ENCODE measurements around the gene ARHGEF7. TPM values are rescaled to one million over a fixed set of nuclear protein-coding genes. Genes with fewer than 3 reads are reported as not detected.

ARHGEF7 gene
- polyA plus RNA-seq, 2 donors, result 13.5 to 16.0 TPM

- no peak overlapping the region for H3K4me3 ChIP-seq (ENCODE audit: low read depth in 1 of 2, low read length in 2 of 2)
- 87 to 90% methylated on average over 16 of the region's 16 CpGs for WGBS, 2 donors
- peaks cover 0 to 10% of the 10 kb centered on the region in 2 donors for H3K36me3 ChIP-seq (ENCODE audit: control insufficient read depth in 2 of 2, insufficient read depth in 2 of 2, low read length in 1 of 2)
- no peak overlapping the region for H3K27ac ChIP-seq (ENCODE audit: low read depth in 2 of 2, low read length in 1 of 2)
- H3K9me3 ChIP-seq (ENCODE audit: control insufficient read depth in 2 of 2, insufficient read depth in 1 of 2, low read depth in 1 of 2, low read length in 1 of 2), result no peaks in the 10 kb centered on the region
- no peaks in the 10 kb centered on the region for H3K4me1 ChIP-seq (ENCODE audit: control insufficient read depth in 2 of 2, insufficient read depth in 2 of 2, low read length in 1 of 2)
- no peaks in the 10 kb centered on the region for H3K27me3 ChIP-seq (ENCODE audit: control insufficient read depth in 1 of 2, insufficient read depth in 2 of 2, low read length in 2 of 2)
Measured at GRCh38 chr13:111241006-111241755, 126.1 kb downstream of the ARHGEF7 start.

GRCh38 chr13:111241862-111242261, 126.8 kb downstream of the ARHGEF7 start:
- no peaks in the 10 kb centered on the region for H3K9me3 ChIP-seq (ENCODE audit: control insufficient read depth in 2 of 2, insufficient read depth in 1 of 2, low read depth in 1 of 2, low read length in 1 of 2)
- H3K27ac ChIP-seq (ENCODE audit: low read depth in 2 of 2, low read length in 1 of 2), result no peak overlapping the region
- no peaks in the 10 kb centered on the region for H3K4me1 ChIP-seq (ENCODE audit: control insufficient read depth in 2 of 2, insufficient read depth in 2 of 2, low read length in 1 of 2)
- H3K27me3 ChIP-seq (ENCODE audit: control insufficient read depth in 1 of 2, insufficient read depth in 2 of 2, low read length in 2 of 2), result no peaks in the 10 kb centered on the region
- H3K4me3 ChIP-seq (ENCODE audit: low read depth in 1 of 2, low read length in 2 of 2), result no peak overlapping the region
- 91 to 94% methylated on average over 11 of the region's 11 CpGs for WGBS, 2 donors
- peaks cover 0 to 10% of the 10 kb centered on the region in 2 donors for H3K36me3 ChIP-seq (ENCODE audit: control insufficient read depth in 2 of 2, insufficient read depth in 2 of 2, low read length in 1 of 2)

DNA sequence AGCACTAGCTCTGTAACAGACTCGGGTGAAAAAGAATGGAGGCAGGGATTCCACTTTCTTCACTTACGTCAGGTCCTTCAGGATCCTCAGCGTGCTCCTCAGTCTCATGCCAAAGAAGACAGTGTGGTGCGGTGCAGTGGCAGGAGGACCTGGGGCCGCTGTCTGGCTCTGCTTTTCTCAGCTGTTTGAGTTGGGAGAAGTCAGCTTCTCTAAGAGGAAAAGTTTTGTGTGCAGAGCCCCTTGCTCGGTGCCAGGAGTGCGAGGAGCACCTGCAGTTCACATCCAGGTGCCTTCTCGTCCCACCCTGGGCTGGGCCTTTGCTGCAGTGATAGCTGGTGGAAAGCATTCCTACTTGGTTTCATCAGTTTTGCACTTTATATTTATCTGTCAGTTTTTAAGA, 127.5 kb downstream of the ARHGEF7 start:
- Histone ChIP-seq H3K27me3 (ENCODE audit: control insufficient read depth in 1 of 2, insufficient read depth in 2 of 2, low read length in 2 of 2) (no peaks in the 10 kb centered on the region), H3K4me3 (ENCODE audit: low read depth in 1 of 2, low read length in 2 of 2) (no peak overlapping the region), H3K27ac (ENCODE audit: low read depth in 2 of 2, low read length in 1 of 2) (no peak overlapping the region), H3K36me3 (ENCODE audit: control insufficient read depth in 2 of 2, insufficient read depth in 2 of 2, low read length in 1 of 2) (peaks cover 0 to 10% of the 10 kb centered on the region in 2 donors), H3K9me3 (ENCODE audit: control insufficient read depth in 2 of 2, insufficient read depth in 1 of 2, low read depth in 1 of 2, low read length in 1 of 2) (no peaks in the 10 kb centered on the region), H3K4me1 (ENCODE audit: control insufficient read depth in 2 of 2, insufficient read depth in 2 of 2, low read length in 1 of 2) (no peaks in the 10 kb centered on the region)
- 94 to 95% methylated on average over 8 of the region's 8 CpGs for WGBS, 2 donors

DNA sequence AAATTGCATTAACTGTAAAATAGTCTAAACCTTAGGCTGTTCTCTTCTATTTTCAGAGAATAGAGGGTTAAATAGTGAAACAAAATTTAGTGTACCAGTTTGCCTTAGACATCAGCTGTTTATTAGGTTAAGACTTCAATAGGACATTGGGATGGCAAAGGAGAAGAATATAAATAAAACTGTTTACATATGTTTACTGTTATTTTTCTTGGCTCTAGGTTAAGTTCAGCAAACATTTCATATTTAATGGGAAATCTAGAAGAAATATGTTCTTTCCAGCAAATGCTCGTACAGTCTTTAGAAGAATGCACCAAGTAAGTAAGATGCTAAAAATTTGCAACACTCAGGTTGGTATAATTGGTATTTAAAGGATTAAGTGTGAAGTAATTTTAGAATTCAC, 128.9 kb downstream of the ARHGEF7 start:
- no peaks in the 10 kb centered on the region for H3K9me3 ChIP-seq (ENCODE audit: control insufficient read depth in 2 of 2, insufficient read depth in 1 of 2, low read depth in 1 of 2, low read length in 1 of 2)
- WGBS, 2 donors, result 93 to 94% methylated on average over 1 of the region's 1 CpG
- peaks cover 0 to 7% of the 10 kb centered on the region in 2 donors for H3K36me3 ChIP-seq (ENCODE audit: control insufficient read depth in 2 of 2, insufficient read depth in 2 of 2, low read length in 1 of 2)

DNA sequence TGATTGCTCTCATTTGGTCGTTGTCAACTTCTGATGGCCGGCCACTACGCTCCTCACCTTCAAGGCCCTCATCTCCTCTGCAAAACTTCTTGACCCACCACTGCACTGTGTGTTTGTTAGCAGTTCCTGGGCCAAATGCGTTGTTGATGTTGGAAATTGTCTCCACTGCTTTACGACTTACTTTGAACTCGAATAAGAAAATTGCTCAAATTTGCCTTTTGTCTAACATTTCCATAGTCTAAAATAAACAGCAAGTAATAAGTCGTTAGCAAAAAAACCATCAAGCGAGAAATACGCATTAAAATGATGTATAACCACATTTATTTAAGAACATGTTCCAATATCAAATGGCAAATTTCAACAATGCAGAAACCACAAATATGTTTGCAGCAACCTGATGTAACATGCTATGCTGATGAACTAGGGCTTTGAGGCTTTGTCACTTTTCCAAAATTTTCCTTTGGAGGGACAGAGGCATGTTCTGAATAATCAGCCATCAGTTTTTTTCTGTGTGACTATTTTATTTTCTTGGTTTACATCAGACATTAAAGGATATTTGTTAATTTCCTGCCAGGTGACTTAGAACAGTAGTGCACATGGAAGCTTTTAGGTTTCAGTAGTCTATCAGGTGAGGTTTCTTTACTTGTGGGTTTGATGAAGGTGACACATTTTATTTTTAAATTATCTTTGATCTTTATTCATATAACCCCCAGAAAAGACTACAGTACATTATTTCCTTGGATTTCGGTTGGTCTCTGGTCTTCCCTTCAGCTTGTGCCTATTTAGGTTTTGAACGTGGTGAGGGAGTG, 130.7 kb downstream of the ARHGEF7 start:
- H3K9me3 ChIP-seq (ENCODE audit: control insufficient read depth in 2 of 2, insufficient read depth in 1 of 2, low read depth in 1 of 2, low read length in 1 of 2), result no peaks in the 10 kb centered on the region
- H3K4me3 ChIP-seq (ENCODE audit: low read depth in 1 of 2, low read length in 2 of 2), result no peak overlapping the region
- 58 to 76% methylated on average over 11 of the region's 11 CpGs for WGBS, 2 donors
- no peaks in the 10 kb centered on the region for H3K4me1 ChIP-seq (ENCODE audit: control insufficient read depth in 2 of 2, insufficient read depth in 2 of 2, low read length in 1 of 2)
- H3K27ac ChIP-seq (ENCODE audit: low read depth in 2 of 2, low read length in 1 of 2), result no peak overlapping the region
- peaks cover under 1 to 9% of the 10 kb centered on the region in 2 donors for H3K36me3 ChIP-seq (ENCODE audit: control insufficient read depth in 2 of 2, insufficient read depth in 2 of 2, low read length in 1 of 2)
- no peaks in the 10 kb centered on the region for H3K27me3 ChIP-seq (ENCODE audit: control insufficient read depth in 1 of 2, insufficient read depth in 2 of 2, low read length in 2 of 2)

More for the DNA sequence above, 128.9 kb downstream of the ARHGEF7 start:
- Histone ChIP-seq H3K27ac (ENCODE audit: low read depth in 2 of 2, low read length in 1 of 2) (no peak overlapping the region), H3K4me3 (ENCODE audit: low read depth in 1 of 2, low read length in 2 of 2) (no peak overlapping the region), H3K27me3 (ENCODE audit: control insufficient read depth in 1 of 2, insufficient read depth in 2 of 2, low read length in 2 of 2) (no peaks in the 10 kb centered on the region), H3K4me1 (ENCODE audit: control insufficient read depth in 2 of 2, insufficient read depth in 2 of 2, low read length in 1 of 2) (no peaks in the 10 kb centered on the region)

- H3K4me3 ChIP-seq (ENCODE audit: low read depth in 1 of 2, low read length in 2 of 2), result no peak overlapping the region
- H3K36me3 ChIP-seq (ENCODE audit: control insufficient read depth in 2 of 2, insufficient read depth in 2 of 2, low read length in 1 of 2), result peaks cover 6% of the 10 kb centered on the region in 2 donors
- no peaks in the 10 kb centered on the region for H3K27me3 ChIP-seq (ENCODE audit: control insufficient read depth in 1 of 2, insufficient read depth in 2 of 2, low read length in 2 of 2)
- WGBS, 2 donors, result 60 to 62% methylated on average over 7 of the region's 7 CpGs
- H3K4me1 ChIP-seq (ENCODE audit: control insufficient read depth in 2 of 2, insufficient read depth in 2 of 2, low read length in 1 of 2), result peaks cover 0 to 5% of the 10 kb centered on the region in 2 donors
- no peaks in the 10 kb centered on the region for H3K9me3 ChIP-seq (ENCODE audit: control insufficient read depth in 2 of 2, insufficient read depth in 1 of 2, low read depth in 1 of 2, low read length in 1 of 2)
- no peak overlapping the region for H3K27ac ChIP-seq (ENCODE audit: low read depth in 2 of 2, low read length in 1 of 2)
Measured at GRCh38 chr13:111247552-111247951, 132.4 kb downstream of the ARHGEF7 start.

DNA sequence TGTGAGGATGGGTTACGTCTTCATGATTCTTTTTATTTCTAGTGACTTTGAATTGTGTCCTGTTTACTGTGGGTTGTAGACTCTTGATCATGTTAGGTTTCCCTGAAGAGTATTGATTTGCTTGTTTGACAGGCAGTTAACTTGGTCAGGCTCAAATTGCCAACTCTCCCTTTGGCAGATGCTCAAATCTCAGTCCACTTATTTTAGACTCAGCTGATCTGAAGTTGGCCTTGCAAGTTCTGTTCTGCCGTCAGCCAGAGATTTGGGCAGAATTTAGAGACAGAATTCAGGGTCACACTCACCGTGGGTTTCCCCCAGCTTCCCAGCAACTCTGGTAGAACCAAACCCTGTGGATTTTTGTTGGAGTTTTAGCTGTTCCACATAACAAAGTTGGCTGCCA, 133.7 kb downstream of the ARHGEF7 start:
- Histone ChIP-seq H3K27ac (ENCODE audit: low read depth in 2 of 2, low read length in 1 of 2) (no peak overlapping the region), H3K36me3 (ENCODE audit: control insufficient read depth in 2 of 2, insufficient read depth in 2 of 2, low read length in 1 of 2) (peaks cover 6 to 11% of the 10 kb centered on the region in 2 donors), H3K4me3 (ENCODE audit: low read depth in 1 of 2, low read length in 2 of 2) (no peak overlapping the region), H3K4me1 (ENCODE audit: control insufficient read depth in 2 of 2, insufficient read depth in 2 of 2, low read length in 1 of 2) (peaks cover 0 to 5% of the 10 kb centered on the region in 2 donors), H3K27me3 (ENCODE audit: control insufficient read depth in 1 of 2, insufficient read depth in 2 of 2, low read length in 2 of 2) (no peaks in the 10 kb centered on the region), H3K9me3 (ENCODE audit: control insufficient read depth in 2 of 2, insufficient read depth in 1 of 2, low read depth in 1 of 2, low read length in 1 of 2) (no peaks in the 10 kb centered on the region)
- WGBS, 2 donors, result 76 to 80% methylated on average over 3 of the region's 3 CpGs

- 94 to 96% methylated on average over 12 of the region's 12 CpGs for WGBS, 2 donors
- H3K27ac ChIP-seq (ENCODE audit: low read depth in 2 of 2, low read length in 1 of 2), result no peak overlapping the region
- H3K27me3 ChIP-seq (ENCODE audit: control insufficient read depth in 1 of 2, insufficient read depth in 2 of 2, low read length in 2 of 2), result no peaks in the 10 kb centered on the region
- peaks cover 0 to 5% of the 10 kb centered on the region in 2 donors for H3K4me1 ChIP-seq (ENCODE audit: control insufficient read depth in 2 of 2, insufficient read depth in 2 of 2, low read length in 1 of 2)
- peaks cover 6 to 11% of the 10 kb centered on the region in 2 donors for H3K36me3 ChIP-seq (ENCODE audit: control insufficient read depth in 2 of 2, insufficient read depth in 2 of 2, low read length in 1 of 2)
- no peak overlapping the region for H3K4me3 ChIP-seq (ENCODE audit: low read depth in 1 of 2, low read length in 2 of 2)
- H3K9me3 ChIP-seq (ENCODE audit: control insufficient read depth in 2 of 2, insufficient read depth in 1 of 2, low read depth in 1 of 2, low read length in 1 of 2), result no peaks in the 10 kb centered on the region
Measured at GRCh38 chr13:111249637-111250360, 134.7 kb downstream of the ARHGEF7 start.

- Histone ChIP-seq H3K36me3 (ENCODE audit: control insufficient read depth in 2 of 2, insufficient read depth in 2 of 2, low read length in 1 of 2) (peaks cover 11 to 13% of the 10 kb centered on the region in 2 donors), H3K4me1 (ENCODE audit: control insufficient read depth in 2 of 2, insufficient read depth in 2 of 2, low read length in 1 of 2) (peaks cover 0 to 5% of the 10 kb centered on the region in 2 donors)
- WGBS, 2 donors, result 77 to 85% methylated on average over 4 of the region's 4 CpGs
Measured at GRCh38 chr13:111251646-111252445, 136.7 kb downstream of the ARHGEF7 start.

More at GRCh38 chr13:111251646-111252445, 136.7 kb downstream of the ARHGEF7 start:
- Histone ChIP-seq H3K4me3 (ENCODE audit: low read depth in 1 of 2, low read length in 2 of 2) (no peak overlapping the region), H3K9me3 (ENCODE audit: control insufficient read depth in 2 of 2, insufficient read depth in 1 of 2, low read depth in 1 of 2, low read length in 1 of 2) (no peaks in the 10 kb centered on the region), H3K27ac (ENCODE audit: low read depth in 2 of 2, low read length in 1 of 2) (no peak overlapping the region), H3K27me3 (ENCODE audit: control insufficient read depth in 1 of 2, insufficient read depth in 2 of 2, low read length in 2 of 2) (no peaks in the 10 kb centered on the region)

Measured in esophagus (tissue), 2 donors.